Dermis microvascular lymphatic vessel endothelial cell (primary cell): Measurements from ENCODE around the gene ABCA4. TPM values are rescaled to one million over a fixed set of nuclear protein-coding genes. Genes with fewer than 3 reads are reported as not detected.
"Not testable (repeated sequence)": the region's sequence is repeated elsewhere in the genome, so short reads cannot be mapped to it uniquely, and the experiment has no call there.

Source experiments
- DNase-seq, 2 donors: peaks; one replicate each; pipeline versions ENCODE4 v3.0.0 to v3.0.0-alpha.2; 2010; ENCODE audit warnings: low read depth in 2 of 2
- total RNA-seq: library from RNA; depleted of rRNA; stranded (reverse); fragments of >200 nt; gene quantifications from 2 replicates; pipeline ENCODE4 v1.2.1, GENCODE V29; 2014

Gene ABCA4
- total RNA-seq, 1 donor from 2014 or later: 27.9 TPM

- no peak for DNase-seq
These were observed 109.8 kb downstream of the ABCA4 start for GRCh38 chr1:94011129-94011528.

GRCh38 chr1:94009304-94009703 lies 111.6 kb downstream of the ABCA4 start:
- no peak for DNase-seq

- no peak for DNase-seq
These were observed 114.3 kb downstream of the ABCA4 start for GRCh38 chr1:94006604-94007003.

DNA sequence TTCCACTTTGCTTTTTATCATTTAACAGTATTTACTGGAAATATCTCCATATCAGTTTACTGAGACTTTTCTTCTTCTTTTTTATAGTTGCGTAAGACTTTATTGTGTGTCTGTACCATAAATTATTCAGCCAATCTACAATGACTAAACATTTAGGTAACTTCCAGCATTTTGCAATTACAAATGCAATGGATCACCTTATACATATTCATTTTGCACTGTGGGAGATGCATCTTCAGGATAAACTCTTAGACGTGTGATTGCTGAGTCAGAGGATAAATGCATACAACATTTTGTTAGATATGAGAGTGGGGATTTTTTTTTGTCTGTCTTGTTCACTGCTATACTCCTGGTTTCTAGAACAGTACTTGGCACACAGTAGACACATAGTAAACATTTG lies 116.0 kb downstream of the ABCA4 start:
- no peak for DNase-seq

DNA sequence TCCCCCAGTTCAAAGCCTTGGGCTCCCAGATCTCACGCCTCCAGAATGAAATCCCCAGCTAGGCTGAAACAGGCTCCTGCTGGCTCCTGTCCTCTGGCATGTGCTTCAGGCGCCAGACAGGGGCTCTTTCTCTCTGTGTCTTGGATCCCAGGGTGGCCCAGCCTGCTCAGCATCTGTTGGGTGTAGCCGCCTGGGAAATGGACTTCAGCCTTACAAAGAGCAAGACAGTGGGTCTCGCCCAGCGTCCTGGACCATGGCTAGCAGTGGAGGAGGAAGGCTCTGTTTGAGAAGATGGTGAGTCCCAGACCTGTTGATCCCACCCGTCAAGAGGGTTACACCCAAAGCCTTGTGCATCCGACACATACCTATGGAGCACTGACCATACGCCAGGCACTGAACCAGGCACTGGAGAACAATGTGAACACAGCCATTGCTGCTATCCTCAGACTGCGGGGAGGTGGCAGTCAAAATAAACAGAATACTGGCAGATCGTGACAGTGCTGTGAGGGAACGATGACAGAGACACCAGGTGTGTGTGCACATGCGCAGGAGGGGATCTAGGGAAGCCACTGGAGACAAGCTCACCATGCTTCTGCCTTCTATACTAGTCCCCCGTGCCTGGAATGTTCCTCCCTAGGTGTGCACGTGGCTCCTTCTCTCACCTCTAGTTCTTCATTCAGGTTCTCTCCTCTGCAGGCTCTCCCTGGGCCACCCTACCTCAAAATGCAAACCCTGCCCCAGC lies 118.7 kb downstream of the ABCA4 start:
- no peak for DNase-seq

- DNase-seq: no peak
These were observed 119.4 kb downstream of the ABCA4 start for GRCh38 chr1:94001397-94002045.

DNA sequence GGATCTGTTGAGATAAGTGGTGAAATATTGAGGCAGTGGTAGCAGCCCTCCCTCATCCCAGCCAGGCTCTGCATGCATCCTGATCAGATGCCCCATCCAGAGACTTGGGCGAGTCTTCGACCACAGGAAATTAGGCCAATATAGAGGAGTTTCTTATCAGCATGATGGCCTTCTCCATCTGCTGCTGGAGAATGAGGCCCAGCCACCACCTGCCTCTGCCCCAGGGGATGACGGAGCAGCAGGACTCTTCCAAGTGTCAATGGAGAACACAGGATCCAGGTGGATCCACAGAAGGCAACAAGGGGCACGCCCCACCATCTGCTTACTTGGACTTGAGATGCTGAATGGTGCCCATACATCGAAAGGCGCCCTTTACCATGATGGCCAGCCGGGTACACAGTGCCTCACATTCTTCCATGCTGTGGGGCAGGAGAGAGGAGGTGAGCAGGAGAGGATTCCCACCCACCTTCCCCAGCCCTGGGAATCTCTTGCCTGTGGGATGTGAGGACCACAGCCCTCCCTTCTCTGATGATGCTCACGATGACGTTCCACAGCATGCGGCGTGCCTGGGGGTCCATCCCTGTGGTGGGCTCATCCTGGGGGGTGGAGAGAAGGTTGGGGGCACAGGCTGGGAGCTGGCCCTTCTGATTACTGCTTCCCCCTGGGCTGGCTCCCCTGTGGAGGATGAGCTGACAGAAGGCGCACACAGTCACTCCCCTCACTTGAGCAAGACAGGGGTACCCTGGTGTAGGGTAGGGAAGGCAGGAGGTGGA lies 120.3 kb downstream of the ABCA4 start:
- DNase-seq: no peak

- no peak for DNase-seq
These were observed 121.0 kb downstream of the ABCA4 start for GRCh38 chr1:93999840-94000415.

DNA sequence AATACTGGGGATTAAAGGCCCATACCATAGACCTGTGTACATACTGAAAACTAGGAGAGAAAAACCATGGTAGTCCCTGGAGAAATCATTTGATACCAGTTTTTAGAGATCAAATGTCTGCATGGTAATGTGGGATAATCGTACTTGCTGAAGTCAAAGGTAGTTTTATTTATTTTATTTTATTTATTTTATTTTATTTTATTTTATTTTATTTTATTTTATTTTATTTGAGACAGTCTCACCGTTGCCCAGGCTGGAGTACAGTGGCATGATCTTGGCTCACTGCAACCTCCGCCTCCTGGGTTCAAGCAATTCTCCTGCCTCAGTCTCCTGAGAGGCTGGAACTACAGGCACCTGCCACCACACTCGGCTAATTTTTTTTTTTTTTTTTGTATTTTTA lies 122.4 kb downstream of the ABCA4 start:
- not testable (repeated sequence) for DNase-seq

DNA sequence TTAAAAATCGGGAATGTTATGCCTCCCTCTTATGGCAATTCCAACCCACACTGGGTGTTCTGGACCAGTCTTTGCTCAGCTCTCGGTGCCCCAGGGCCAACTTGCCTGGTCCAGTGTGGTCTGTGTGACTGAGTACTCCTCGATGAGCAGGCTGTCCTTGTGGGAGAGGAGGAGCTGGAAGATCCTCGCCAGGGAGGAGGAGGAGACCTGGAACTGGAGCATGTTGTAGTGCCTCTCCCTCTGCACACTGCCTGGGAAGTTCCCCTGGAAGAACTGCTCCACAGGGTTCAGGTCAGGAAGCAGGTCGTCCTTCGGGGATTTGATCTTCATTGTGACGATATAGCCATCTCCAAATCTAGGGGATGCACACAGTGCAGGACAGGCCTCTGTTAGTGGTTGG lies 123.2 kb downstream of the ABCA4 start:
- no peak for DNase-seq

DNA sequence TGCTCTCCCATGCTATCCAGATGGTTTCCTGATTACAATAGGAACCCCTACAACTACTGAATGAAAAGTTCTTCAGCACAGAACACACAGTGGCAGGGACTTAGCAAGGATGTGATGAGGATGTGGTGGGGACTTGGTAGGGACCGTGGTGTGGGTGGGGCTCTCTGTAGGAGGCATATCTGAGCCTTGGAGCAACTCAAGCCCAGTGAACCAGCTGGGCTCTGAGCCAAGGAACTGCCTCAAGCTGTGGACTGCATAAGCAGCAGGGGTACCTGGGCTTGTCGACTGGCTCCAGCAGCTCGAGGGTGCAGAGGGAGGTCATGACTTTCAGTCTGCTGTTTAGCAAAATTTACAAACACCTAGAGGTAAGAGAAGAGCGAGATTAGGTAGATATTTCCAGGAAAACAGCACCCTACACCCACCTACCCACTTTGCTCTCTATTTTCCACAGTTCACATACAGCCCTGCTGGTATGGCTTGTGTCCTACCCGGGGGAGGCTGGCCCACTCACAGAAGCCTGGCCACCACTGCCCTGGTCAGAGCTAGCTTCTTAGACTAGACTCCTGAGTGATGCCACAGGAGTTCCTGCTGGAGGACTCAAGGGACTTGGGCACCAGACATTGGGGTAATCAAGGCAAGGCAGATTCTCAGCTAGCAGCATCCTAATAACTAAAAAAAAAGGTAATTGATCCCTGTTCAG lies 125.0 kb downstream of the ABCA4 start:
- DNase-seq: no peak

DNA sequence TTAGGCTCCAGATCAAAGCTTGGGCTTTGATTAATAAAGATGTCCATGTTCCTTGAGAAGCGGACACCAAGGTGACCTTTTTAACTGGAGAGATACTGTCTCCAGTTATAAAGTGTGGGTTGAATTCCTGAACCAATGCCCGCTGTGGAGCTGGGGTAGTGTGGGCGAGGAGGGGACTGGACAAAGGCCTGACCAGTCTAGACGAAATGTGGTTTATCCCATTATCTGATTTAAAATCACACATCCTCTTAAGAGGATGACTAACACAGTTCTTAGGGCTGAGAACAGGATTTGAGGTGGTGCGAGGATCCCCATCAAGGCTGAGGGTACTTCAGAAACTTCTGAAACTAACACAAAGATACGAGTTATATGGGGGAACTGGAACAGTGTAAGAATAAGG lies 127.2 kb downstream of the ABCA4 start:
- no peak for DNase-seq

DNA sequence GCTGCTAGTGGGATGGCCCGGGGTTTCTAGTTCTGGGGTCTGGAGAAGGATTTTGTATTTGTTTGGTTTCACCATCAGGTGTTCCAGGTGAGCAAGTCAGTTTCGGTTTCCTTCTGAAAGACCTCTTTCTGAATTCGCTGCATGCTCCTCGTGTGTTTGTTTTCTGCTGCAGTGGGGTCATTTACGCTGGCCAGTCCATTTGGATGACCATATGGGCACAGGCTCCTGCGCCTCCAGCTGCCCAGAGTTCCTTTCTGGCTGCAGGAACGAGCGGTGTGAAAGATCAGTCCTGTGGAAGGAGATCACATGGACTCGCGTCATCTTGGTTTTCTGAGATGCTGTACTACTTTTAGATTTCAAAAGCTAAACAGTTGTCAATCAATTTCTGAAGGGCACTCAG lies 128.0 kb downstream of the ABCA4 start:
- no peak for DNase-seq

GRCh38 chr1:93992190-93992589 lies 128.8 kb downstream of the ABCA4 start:
- no peak for DNase-seq

DNA sequence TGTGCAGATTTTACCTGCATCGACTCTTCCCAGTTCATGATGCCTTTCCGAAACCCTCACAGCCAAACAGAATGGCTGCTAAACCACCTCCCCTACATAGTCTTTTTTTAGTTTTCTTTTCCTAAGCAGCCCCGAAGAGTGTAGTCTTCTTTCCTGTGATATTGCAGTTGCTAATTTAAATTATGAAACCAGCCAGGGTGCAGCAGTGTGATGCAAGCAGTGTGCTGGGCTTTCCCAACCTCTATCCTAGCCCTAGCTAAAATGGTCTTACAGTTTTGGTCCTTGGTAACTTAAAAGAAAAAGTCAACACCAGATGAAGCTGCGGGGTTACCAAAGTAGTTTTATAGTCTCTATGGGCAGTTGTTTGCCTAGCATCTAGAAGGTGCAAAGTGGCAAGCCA lies 129.7 kb downstream of the ABCA4 start:
- no peak for DNase-seq

- not testable (repeated sequence) for DNase-seq
These were observed 130.5 kb downstream of the ABCA4 start for GRCh38 chr1:93990477-93990876.

DNA sequence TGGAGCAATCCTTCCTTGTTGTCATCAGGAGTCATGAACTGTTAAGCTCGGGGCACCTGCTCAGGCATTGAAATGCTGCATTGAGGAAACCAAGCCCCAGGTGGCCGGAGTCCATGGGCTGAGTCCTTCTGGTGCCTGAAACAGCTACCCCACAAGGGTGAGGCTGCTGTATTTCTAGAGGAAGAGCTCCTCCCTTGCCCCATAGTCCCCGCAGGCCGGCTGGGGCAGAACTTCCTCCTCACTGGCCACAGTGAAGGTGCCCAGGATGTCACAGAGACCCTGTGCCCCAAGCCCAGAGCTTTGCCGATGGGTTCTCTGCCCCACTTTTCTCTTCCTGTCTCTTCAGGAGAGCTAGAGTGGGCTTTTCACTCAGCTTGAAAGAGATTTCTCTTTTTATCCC lies 130.9 kb downstream of the ABCA4 start:
- no peak for DNase-seq

- DNase-seq: no peak
These were observed 131.3 kb downstream of the ABCA4 start for GRCh38 chr1:93989601-93990000.

- DNase-seq: no peak
These were observed 132.2 kb downstream of the ABCA4 start for GRCh38 chr1:93988634-93989350.

DNA sequence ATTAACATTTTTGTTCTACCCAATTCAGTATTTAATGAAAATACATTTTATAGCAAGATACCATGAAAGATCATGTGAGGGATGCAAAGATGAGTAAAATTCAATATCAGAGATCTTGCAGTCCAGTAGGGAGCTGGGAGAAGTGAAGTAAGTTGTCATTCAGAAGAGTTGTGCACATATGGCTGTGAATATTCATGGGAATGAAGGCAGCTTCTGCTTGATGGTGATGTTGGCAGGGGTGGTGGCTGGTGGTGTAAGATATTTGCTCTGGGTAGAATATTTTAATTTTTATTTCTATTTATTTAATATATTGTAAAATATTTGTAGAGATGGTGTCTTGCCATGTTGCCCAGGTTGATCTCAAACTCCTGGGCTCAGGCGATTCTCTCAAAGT lies 139.7 kb downstream of the ABCA4 start:
- no peak for DNase-seq
